Frontal cortex (tissue), 4 donors: ENCODE results near the gene CEP43. TPM values are rescaled to one million over a fixed set of nuclear protein-coding genes. Genes with fewer than 3 reads are reported as not detected.
A peak's percentile ranks its signal among the peaks of the same experiment; 100 is the strongest.
"Not testable (repeated sequence)": the region's sequence is repeated elsewhere in the genome, so short reads cannot be mapped to it uniquely, and the experiment has no call there.

Experiments used
- DNase-seq, 2 donors: peaks; one replicate each; pipeline ENCODE4 v3.0.0; 2012; ENCODE audit warnings: low spot score in 2 of 2
- FAIRE-seq: peaks from 2 replicates; lab custom pipeline; 2012; peaks lifted over from hg19 to GRCh38; lab: Jason Lieb, UNC
- total RNA-seq: library from RNA; depleted of rRNA; stranded (reverse); fragments of >200 nt; gene quantifications from one replicate; pipeline ENCODE4 v1.2.3, GENCODE V29; 2014
- donor health status: control.
- donor health status: control.
- donor health status: control.

The CEP43 gene
- total RNA-seq = 75.8 TPM

GRCh38 chr6:166999145-166999883, at the start of gene CEP43:
Gene CEP43, plus strand, starts transcription at chr6:166999397. Its CDS starts 16 bp downstream, at chr6:166999413.
- DNase-seq = peak; percentile 94 to 96
- no peak for FAIRE-seq

- FAIRE-seq (no peak), DNase-seq (no peak)
Measured at GRCh38 chr6:166949528-166950442, 49.4 kb upstream of the CEP43 start.

- FAIRE-seq (no peak), DNase-seq (no peak)
Measured at GRCh38 chr6:166950443-166950821, 48.8 kb upstream of the CEP43 start.

GRCh38 chr6:166950892-166951669, 48.1 kb upstream of the CEP43 start:
- not testable (repeated sequence) for FAIRE-seq, DNase-seq

- no peak for DNase-seq
- no peak for FAIRE-seq
Measured at GRCh38 chr6:166951670-166952060, 47.5 kb upstream of the CEP43 start.

- DNase-seq (no peak), FAIRE-seq (no peak)
Measured at GRCh38 chr6:166952121-166952520, 47.1 kb upstream of the CEP43 start.

GRCh38 chr6:166952567-166953486, 46.4 kb upstream of the CEP43 start:
- FAIRE-seq (no peak), DNase-seq (no peak)

GRCh38 chr6:166954118-166954713, 45.0 kb upstream of the CEP43 start:
- no peak for FAIRE-seq
- no peak for DNase-seq

- FAIRE-seq (no peak), DNase-seq (no peak)
Measured at GRCh38 chr6:166955121-166955864, 43.9 kb upstream of the CEP43 start.

- DNase-seq (no peak), FAIRE-seq (no peak)
Measured at GRCh38 chr6:166955865-166956443, 43.2 kb upstream of the CEP43 start.

GRCh38 chr6:166956444-166957086, 42.6 kb upstream of the CEP43 start, which contains the start of gene RNASET2:
Gene RNASET2, minus strand, starts transcription at chr6:166956550. Its CDS starts 368 bp downstream, at chr6:166956182.
- FAIRE-seq = no peak
- DNase-seq = peak; percentile 88 to 91

GRCh38 chr6:166957087-166957804, 42.0 kb upstream of the CEP43 start:
- no peak for FAIRE-seq
- DNase-seq = no peak

- DNase-seq (no peak), FAIRE-seq (no peak)
Measured at GRCh38 chr6:166957805-166958076, 41.5 kb upstream of the CEP43 start.

- DNase-seq (no peak), FAIRE-seq (no peak)
Measured at GRCh38 chr6:166958926-166959861, 40.0 kb upstream of the CEP43 start.

- DNase-seq = no peak
- no peak for FAIRE-seq
Measured at GRCh38 chr6:166959911-166960608, 39.1 kb upstream of the CEP43 start.
